HG03060 (cell line): Measurements from ENCODE around the gene KIF26B.

Experiments
- ATAC-seq: cut with Tn5 transposase; IDR thresholded peaks from one replicate; pipeline ENCODE4 v1.9.1; 2021; ENCODE audit warnings: low read depth, moderate number of reproducible peaks; ENCODE audit not compliant: unreplicated experiment

The KIF26B gene

GRCh38 chr1:245409341-245410195 lies 254.8 kb downstream of the KIF26B start:
- no peak for ATAC-seq

DNA sequence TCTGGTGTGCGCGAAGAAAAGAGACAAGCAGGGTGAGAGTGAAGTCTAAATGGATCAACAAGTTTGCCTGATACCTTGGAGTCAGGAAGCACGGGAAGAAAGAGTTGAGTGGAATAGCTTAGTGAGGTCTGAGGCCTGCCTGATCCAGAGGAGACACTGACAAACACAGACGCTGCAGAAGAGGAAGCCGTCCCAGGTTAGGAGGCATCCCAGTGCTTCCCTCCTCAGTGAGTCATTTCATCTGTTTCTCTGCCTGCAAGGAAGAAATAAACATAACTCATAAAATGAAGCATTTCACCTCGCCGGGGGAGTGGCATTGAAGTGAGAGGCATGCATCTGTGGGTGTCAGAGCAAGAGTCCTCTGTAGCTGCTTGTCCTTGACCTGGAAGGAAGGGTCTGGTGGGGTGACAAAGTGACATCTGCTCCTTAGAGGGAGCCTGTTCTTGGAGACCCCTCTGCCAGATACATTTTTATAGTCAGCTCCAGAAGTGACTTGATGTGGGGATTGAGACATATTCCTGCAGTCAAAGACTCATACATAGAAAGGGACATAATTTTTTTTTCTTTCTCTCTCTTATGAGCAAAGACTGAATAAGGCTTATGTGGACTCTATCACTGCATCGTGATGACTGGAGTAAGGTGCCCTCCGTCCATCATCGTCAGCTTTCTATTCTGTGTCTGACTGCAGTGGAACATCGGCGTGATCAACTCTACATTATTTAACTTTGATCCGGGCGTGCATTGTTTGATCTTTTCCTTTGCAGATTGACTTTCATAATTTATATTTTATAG lies 256.7 kb downstream of the KIF26B start:
- ATAC-seq: no peak

DNA sequence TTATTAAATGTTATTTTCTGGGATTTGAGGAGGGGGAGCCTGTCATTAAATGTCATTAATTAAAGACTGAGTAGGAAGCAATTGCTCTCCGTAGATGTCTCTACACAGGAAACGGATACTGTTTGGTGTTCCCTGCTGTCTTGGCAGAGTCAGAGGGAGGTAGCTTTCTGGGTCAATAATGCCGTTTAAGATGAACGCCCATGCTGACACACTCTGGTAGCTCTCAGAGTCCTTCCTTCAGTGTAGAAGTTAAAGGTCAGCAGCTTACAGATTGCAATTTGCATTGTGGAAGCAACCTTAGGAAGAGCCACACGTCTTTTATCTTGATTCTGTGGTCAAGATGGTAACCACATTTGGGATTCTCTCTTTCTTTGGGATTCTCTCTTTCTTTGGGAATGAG lies 257.5 kb downstream of the KIF26B start:
- ATAC-seq: no peak

DNA sequence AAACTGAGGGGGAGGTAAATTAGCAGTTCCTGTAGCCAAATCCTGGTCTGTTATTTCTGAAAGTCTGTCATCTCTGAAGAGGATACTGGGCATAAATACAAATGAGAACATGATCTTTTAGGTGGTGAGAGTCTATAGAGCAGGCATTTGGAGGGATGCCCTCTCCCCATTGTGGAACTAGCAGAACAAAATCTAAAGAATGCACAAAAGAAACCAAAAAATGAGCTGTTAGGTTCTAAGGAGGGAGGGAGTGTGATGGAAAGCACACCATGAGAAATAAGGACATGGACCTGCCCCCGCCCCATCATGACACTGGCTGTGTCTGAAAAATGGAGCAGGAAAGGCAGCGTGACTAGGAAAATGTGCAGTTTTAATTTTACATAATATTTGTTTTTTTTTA lies 262.0 kb downstream of the KIF26B start:
- ATAC-seq: no peak

DNA sequence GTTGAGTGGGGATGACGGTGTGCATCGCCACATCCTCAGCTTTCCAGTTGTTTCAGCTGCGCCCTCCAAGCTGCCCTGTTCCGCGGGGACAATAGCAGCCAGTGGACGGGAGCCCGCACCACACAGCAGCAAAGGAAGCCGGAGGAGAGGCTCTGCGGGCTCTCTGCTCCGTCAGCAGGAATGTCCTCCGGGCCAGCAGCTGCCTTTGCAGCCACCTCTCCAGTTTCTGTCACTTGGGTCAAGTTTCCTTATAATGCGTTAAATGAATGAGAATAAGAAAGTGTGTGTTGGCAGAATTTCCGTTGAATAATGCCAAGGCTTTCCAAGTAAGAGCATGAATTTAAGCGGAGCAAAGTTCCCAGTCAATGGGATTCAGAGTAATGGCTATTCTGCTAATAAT lies 263.3 kb downstream of the KIF26B start:
- no peak for ATAC-seq

GRCh38 chr1:245419461-245419978 lies 264.7 kb downstream of the KIF26B start:
- ATAC-seq: no peak

DNA sequence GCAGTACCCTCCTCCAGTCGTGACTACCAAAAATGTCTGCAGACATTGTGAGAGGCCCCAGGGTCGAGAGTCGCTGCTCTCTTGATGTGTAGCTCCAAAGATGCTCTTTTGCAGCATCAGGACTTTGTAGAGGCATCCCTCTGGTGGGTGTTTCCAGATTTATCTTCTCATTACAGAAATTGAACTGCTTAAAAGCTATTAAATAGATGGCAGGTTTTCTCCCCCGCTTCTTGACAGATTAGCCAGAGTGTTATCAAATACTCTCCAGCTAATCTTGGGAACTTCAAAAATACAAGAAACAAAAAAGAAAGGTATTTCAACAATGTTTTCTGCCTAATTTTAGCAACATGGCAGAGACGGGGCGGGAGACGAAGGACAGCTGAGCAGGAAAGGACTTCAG lies 265.2 kb downstream of the KIF26B start:
- no peak for ATAC-seq

DNA sequence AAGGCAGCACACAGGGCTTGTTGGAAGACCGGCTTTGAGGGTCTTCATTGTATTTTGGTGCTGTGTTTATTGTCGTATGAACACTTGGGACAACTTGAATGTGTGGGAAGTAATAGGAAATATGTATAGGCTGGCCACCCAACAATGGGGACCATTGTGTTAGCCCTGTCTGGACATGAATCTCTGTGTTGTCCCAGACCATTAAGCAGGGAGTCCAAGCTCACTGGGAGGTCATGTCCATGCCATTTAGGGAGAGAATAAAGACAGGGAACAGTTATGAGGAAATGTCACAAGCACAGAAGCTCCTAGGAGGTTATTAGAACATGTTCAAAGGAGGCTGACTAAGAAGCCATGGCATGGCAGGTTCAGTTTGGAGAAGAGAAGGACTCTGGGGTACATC lies 266.1 kb downstream of the KIF26B start:
- no peak for ATAC-seq

GRCh38 chr1:245428681-245429080 lies 273.9 kb downstream of the KIF26B start:
- no peak for ATAC-seq

- ATAC-seq: no peak
These were observed 276.9 kb downstream of the KIF26B start for GRCh38 chr1:245431706-245432105.

DNA sequence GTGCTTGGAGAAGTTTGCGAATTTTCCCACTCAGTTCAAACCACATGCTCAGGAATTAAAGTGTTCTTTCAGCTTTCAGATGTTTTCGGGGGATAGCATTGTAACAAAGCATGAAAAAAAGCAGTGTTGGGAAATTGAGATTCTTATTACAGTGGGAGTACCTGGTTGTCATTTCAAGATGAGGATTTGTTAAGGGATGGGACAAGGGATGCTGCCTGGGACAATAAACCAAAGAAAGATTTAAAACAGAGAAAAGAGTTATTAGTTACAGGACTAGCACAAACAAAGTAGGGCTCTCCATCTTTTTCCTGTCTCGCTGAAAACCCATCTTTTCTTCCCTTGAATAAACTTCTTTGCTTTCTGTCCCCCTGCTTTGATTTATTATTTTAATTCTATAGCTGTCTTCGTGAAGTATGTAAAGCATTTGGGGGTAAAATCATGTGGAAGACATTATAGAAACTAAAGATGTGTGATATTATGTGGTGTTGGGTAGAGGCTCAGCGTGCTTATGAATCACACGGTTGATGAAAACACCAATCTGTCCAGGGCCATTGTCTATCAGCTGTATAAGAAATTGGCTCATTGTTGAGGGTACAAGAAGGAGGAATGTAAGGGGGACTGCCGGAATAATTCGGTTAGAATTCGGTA lies 277.6 kb downstream of the KIF26B start:
- ATAC-seq: no peak

DNA sequence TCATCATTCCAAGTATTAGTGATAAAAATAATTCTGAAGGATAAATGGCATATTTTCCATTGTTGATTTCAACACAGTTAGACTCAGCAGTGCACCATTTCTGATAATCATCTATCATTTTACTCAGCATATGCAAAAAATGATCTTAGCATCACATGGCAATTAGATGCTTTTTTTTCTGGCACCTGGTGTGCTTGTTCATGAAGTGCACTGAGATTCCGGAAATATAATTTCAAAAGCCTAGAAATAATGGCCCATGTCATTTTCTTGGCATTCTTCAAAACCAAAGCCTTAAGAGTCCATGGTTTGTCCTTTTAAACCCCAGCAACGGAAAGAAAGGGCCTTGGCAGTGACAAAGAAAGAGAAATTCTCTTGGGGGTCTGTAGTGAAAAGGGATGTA lies 278.8 kb downstream of the KIF26B start:
- ATAC-seq: no peak

GRCh38 chr1:245434280-245434679 lies 279.5 kb downstream of the KIF26B start:
- ATAC-seq: no peak

GRCh38 chr1:245436407-245436806 lies 281.6 kb downstream of the KIF26B start:
- no peak for ATAC-seq

DNA sequence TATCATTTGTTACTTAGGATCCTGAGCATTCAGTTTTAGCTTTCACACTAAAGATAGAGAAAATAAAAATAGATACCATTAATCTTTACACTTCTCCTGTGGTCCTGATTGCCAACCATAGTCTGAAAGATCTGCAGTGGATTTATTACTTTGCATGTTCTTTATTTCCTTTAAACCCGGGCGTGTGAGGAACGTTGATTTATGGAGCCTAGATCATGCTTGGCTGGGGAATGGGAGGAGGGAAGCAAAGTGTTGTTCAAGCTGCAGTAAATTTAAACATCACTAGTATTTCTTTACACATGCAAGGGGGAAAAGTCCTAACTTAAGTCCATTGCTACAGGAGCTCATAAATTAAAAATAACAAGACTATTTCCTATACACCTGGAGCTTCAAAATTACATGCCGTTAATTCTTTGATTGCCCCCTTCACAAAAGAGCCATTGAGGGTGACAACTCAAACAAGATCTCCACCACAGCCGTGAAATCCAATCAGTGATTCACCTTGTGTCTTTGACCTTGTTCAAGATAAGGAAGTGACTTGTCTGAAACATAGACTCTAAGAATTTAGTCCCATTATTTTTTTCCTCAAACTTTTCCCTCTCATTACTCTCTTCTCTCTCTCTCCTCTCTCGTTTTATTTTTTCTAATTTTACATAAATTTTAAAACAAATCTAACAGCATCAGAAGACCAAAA lies 282.7 kb downstream of the KIF26B start:
- ATAC-seq: no peak

- no peak for ATAC-seq
These were observed 286.1 kb downstream of the KIF26B start for GRCh38 chr1:245440922-245441321.

DNA sequence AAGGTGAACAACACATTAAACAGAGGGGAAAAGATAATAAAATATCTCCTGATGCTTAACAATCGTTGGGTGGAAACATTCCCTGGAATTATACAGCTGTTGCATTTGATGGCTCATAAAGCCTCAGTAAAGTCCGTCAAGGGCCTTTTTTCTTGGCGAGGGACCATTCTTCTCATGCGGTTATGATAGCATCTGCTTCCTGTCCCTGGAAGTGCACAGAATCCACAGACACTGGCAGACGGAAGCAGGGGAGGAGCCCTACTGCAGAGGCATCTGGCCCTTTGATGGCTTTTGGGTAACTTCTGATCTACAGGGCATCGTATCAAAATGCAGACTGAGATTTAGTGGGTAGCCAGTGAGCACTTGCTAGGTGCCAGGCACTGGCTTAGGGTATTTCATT lies 286.9 kb downstream of the KIF26B start:
- no peak for ATAC-seq

- no peak for ATAC-seq
These were observed 289.5 kb downstream of the KIF26B start for GRCh38 chr1:245444147-245444828.

- ATAC-seq: no peak
These were observed 290.2 kb downstream of the KIF26B start for GRCh38 chr1:245444945-245445344.

DNA sequence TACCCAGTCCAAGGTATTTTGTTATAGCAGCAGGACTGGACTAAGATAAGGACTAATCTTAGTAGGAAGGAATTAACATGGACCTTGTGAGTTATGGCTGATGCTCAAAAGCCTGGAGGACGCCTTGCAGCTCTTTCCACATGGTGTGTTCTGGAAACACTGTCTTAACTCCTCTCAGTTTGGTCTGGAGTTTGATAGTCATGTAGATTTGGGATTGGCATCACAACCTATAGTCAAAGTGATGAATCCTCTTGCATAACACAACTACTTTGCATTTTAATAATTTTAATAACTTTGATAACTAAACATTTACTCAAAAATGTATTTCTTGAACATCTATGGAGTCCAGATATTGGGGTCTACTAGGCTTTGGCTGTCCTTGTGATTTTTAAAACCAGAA lies 293.7 kb downstream of the KIF26B start:
- no peak for ATAC-seq
